ENCODE measurements around the gene SMC6. TPM values are rescaled to one million over a fixed set of nuclear protein-coding genes. Genes with fewer than 3 reads are reported as not detected.

SMC6 gene
- total RNA-seq, 2 donors from 2014 or later = 8.8 to 36.1 TPM

DNA sequence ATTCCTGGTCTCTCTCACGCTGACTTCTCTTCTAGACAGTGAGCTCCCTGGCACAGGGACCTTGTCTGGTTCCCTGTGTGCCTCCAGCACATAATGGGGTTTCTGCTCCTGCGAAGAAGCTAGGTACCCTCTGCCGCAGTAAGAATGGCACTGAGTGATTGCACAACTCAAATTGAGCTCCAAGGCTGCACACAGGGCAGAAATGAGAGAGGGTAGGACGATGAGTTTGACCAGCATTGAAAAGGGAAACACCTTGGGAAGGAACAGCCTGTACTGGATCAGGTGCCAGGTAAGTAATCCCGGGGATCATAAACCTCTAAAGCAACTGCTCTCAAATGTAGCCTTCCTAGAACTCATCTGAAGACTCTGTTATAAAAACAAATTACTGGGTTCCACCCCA, 41.7 kb upstream of the SMC6 start:
- TF ChIP-seq, protein P1, sequence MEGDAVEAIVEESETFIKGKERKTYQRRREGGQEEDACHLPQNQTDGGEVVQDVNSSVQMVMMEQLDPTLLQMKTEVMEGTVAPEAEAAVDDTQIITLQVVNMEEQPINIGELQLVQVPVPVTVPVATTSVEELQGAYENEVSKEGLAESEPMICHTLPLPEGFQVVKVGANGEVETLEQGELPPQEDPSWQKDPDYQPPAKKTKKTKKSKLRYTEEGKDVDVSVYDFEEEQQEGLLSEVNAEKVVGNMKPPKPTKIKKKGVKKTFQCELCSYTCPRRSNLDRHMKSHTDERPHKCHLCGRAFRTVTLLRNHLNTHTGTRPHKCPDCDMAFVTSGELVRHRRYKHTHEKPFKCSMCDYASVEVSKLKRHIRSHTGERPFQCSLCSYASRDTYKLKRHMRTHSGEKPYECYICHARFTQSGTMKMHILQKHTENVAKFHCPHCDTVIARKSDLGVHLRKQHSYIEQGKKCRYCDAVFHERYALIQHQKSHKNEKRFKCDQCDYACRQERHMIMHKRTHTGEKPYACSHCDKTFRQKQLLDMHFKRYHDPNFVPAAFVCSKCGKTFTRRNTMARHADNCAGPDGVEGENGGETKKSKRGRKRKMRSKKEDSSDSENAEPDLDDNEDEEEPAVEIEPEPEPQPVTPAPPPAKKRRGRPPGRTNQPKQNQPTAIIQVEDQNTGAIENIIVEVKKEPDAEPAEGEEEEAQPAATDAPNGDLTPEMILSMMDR (IDR thresholded peaks at IDR 0.05) = no peak
- no peak for TF ChIP-seq POLR2A (IDR thresholded peaks at IDR 0.05)
- peak; percentile 79 for TF ChIP-seq POLR2AphosphoS5 (IDR thresholded peaks at IDR 0.05)
- WGBS = 45% methylated on average over 5 of the region's 5 CpGs
- intact Hi-C loops (cut with DNase I) = no loop called here
- H3K4me1 ChIP-seq (replicated peaks) = no peaks in the 10 kb centered on the region
- no peaks in the 10 kb centered on the region for H3K9me3 ChIP-seq
- no peaks in the 10 kb centered on the region for H3K27me3 ChIP-seq (replicated peaks; ENCODE audit: insufficient read depth)
- peak; percentile 72 for DNase-seq (ENCODE audit: low spot score)
- no peaks in the 10 kb centered on the region for H3K36me3 ChIP-seq
- H3K27ac ChIP-seq = peak overlapping the region; percentile 33 to 39
- no peak overlapping the region for H3K4me3 ChIP-seq

DNA sequence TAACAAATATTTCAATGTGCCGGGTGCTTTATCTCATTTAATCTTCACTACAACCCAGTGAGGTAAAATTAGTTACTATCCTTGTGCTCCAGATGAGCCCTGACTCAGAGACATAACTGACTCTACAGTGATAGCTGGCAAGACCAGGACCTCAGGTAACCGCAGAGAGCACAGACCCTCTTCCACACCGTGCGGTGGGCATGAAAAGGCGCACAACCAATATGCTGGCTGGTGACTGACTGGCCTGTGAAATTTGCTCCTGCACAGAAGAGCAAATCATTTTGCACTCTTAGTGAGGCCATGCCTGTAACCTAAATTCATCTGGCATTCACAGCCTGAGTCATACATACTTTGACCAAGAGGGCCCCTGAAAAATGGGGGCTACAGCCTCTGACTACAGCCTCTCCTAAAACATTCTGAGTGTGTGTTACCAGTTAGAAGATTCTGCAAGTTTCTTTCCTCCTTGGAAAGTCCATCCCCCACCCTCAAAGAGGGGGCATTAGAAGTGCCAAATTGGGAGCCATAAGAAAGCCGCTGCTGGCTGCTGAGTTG, 40.3 kb upstream of the SMC6 start:
- H3K36me3 ChIP-seq = no peaks in the 10 kb centered on the region
- no peaks in the 10 kb centered on the region for H3K4me1 ChIP-seq (replicated peaks)
- no peaks in the 10 kb centered on the region for H3K9me3 ChIP-seq
- no peak overlapping the region for H3K4me3 ChIP-seq
- TF ChIP-seq, protein P1 (IDR thresholded peaks at IDR 0.05) = no peak
- TF ChIP-seq POLR2A (IDR thresholded peaks at IDR 0.05) = no peak
- no peak for TF ChIP-seq POLR2AphosphoS5 (IDR thresholded peaks at IDR 0.05)
- H3K27me3 ChIP-seq (replicated peaks; ENCODE audit: insufficient read depth) = no peaks in the 10 kb centered on the region
- DNase-seq (ENCODE audit: low spot score) = no peak
- H3K27ac ChIP-seq = no peak overlapping the region
- intact Hi-C loops (cut with DNase I) = no loop called here
- WGBS = 81% methylated on average over 6 of the region's 6 CpGs

DNA sequence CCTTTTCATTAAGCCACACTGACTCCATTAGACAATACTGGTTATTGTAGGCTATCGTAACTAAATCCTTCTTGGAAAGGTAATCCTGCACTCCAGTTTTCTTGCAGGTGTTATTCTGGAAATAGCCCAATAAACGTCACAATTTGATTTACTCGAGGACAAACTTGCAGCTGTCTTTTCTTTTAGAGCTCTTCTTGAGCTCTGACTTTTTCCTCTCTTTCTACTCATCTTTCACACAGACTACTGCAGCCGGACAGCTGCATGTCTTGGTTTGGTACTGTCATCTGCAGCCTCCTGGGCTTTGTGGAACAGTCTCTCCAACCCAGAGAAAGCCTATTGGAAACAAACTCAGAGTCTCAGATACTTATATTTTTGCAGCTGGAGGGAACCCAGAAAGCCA, 39.7 kb upstream of the SMC6 start:
- WGBS = 38% methylated on average over 4 of the region's 4 CpGs
- no peak for DNase-seq (ENCODE audit: low spot score)
- Histone ChIP-seq H3K4me1 (replicated peaks) (no peaks in the 10 kb centered on the region), H3K36me3 (no peaks in the 10 kb centered on the region), H3K27ac (no peak overlapping the region), H3K9me3 (no peaks in the 10 kb centered on the region), H3K27me3 (replicated peaks; ENCODE audit: insufficient read depth) (no peaks in the 10 kb centered on the region), H3K4me3 (no peak overlapping the region)
- intact Hi-C loops (cut with DNase I) = no loop called here
- TF ChIP-seq POLR2AphosphoS5 (IDR thresholded peaks at IDR 0.05) (no peak), POLR2A (IDR thresholded peaks at IDR 0.05) (no peak)
- TF ChIP-seq, protein P1 (IDR thresholded peaks at IDR 0.05) = no peak

DNA sequence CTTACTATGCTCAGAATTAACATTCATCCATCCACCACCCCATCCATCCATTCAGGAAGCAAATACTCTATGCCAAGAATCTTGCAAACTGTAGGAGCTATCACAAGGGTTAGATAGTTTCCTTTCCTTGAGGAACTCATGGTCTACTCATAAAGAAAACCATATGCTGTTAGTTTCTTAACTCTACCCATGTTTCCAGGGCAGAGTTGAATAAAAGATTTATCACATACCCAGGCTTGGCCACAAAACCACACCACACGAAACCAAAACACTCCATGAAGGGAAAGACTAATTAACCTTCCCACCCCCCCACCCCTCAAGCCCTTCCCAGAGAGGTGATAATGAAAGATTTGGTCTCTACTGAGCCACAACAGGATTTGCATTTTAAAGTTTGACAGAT, 38.9 kb upstream of the SMC6 start:
- DNase-seq (ENCODE audit: low spot score) = no peak
- 68% methylated on average over 1 of the region's 1 CpG for WGBS
- no peaks in the 10 kb centered on the region for H3K4me1 ChIP-seq (replicated peaks)
- TF ChIP-seq POLR2AphosphoS5 (IDR thresholded peaks at IDR 0.05) (no peak), POLR2A (IDR thresholded peaks at IDR 0.05) (no peak)
- TF ChIP-seq, protein P1 (IDR thresholded peaks at IDR 0.05) = no peak
- no peaks in the 10 kb centered on the region for H3K9me3 ChIP-seq
- intact Hi-C loops (cut with DNase I) = no loop called here
- no peaks in the 10 kb centered on the region for H3K36me3 ChIP-seq
- no peak overlapping the region for H3K4me3 ChIP-seq
- no peaks in the 10 kb centered on the region for H3K27me3 ChIP-seq (replicated peaks; ENCODE audit: insufficient read depth)
- no peak overlapping the region for H3K27ac ChIP-seq

DNA sequence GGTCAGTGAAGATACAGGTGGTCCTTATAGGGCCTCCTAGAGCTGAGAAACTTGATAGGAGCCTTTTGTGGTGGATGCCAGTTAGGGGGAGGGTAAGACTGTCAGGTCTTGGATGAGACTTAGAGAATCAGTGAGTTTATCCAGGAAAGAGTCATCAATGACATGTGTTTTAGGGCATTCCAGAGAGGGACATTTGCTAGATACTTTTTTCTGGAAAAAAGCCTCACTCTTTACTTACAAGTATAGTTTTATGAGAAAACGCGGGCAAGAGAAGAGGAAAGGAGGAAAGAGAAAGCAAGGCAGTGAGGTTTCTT, 38.2 kb upstream of the SMC6 start:
- H3K9me3 ChIP-seq = no peaks in the 10 kb centered on the region
- intact Hi-C loops (cut with DNase I) = no loop called here
- TF ChIP-seq POLR2AphosphoS5 (IDR thresholded peaks at IDR 0.05) = no peak
- no peaks in the 10 kb centered on the region for H3K4me1 ChIP-seq (replicated peaks)
- no peaks in the 10 kb centered on the region for H3K27me3 ChIP-seq (replicated peaks; ENCODE audit: insufficient read depth)
- 45% methylated on average over 2 of the region's 2 CpGs for WGBS
- no peak for DNase-seq (ENCODE audit: low spot score)
- H3K27ac ChIP-seq = no peak overlapping the region
- no peaks in the 10 kb centered on the region for H3K36me3 ChIP-seq
- H3K4me3 ChIP-seq = no peak overlapping the region

Data from prostate gland (tissue), 2 donors.